ENCODE measurements around the gene TGFBI. TPM values are rescaled to one million over a fixed set of nuclear protein-coding genes. Genes with fewer than 3 reads are reported as not detected.
A peak's percentile ranks its signal among the peaks of the same experiment; 100 is the strongest.

The TGFBI gene
- total RNA-seq, 1 donor from 2014 or later: 43.2 TPM

- intact Hi-C loops (cut with DNase I): no loop called here
- H3K4me1 ChIP-seq: peaks cover 14% of the 10 kb centered on the region
- DNase-seq (ENCODE audit: extremely low spot score in 2 of 2): peak in 1 of 2 donors; percentile 67
- H3K27me3 ChIP-seq: no peaks in the 10 kb centered on the region
- no peak overlapping the region for H3K27ac ChIP-seq
- H3K36me3 ChIP-seq: no peaks in the 10 kb centered on the region
- H3K4me3 ChIP-seq: no peak overlapping the region
- H3K9me3 ChIP-seq: no peaks in the 10 kb centered on the region
- no peak for TF ChIP-seq POLR2A (IDR thresholded peaks at IDR 0.05)
- no peak for TF ChIP-seq POLR2AphosphoS5 (IDR thresholded peaks at IDR 0.05; ENCODE audit: insufficient read depth in 1 of 2, low read depth in 1 of 2)
- no peak for TF ChIP-seq CTCF (IDR thresholded peaks at IDR 0.05)
Observed at GRCh38 chr5:136007271-136007670, 21.5 kb upstream of the TGFBI start.

DNA sequence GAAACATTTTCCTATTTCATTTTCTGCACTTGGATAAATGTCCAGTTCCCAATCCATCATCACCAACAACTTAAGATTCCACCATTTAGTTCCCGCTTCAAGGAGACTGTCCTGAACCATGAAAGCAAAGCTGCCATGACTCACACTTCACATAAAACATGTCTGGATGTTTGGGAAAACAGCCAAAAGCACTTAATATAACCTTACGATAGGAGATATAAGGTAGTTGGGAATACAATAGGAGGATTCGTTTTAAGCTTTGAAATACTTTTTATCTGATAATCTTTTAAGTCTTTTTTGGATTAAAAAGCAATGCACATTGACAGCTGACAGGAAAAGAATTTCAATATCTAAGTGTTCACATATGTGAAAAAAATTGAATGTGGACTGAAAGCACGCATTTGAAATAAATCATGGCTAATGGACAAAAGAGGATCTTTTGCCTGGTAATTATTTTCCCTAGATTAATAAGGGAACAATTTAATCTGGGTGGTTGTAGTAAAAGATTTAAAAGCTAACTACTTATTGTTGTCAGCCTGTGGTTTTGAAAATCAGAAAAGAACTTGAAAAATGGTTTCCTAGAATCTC, 17.3 kb upstream of the TGFBI start:
- no peaks in the 10 kb centered on the region for H3K36me3 ChIP-seq
- no peaks in the 10 kb centered on the region for H3K9me3 ChIP-seq
- intact Hi-C loops (cut with DNase I): no loop called here
- no peak for DNase-seq (ENCODE audit: extremely low spot score in 2 of 2)
- no peak overlapping the region for H3K27ac ChIP-seq
- H3K27me3 ChIP-seq: no peaks in the 10 kb centered on the region
- peaks cover 26% of the 10 kb centered on the region for H3K4me1 ChIP-seq
- no peak overlapping the region for H3K4me3 ChIP-seq
- TF ChIP-seq POLR2A (IDR thresholded peaks at IDR 0.05): no peak
- no peak for TF ChIP-seq POLR2AphosphoS5 (IDR thresholded peaks at IDR 0.05; ENCODE audit: insufficient read depth in 1 of 2, low read depth in 1 of 2)
- no peak for TF ChIP-seq CTCF (IDR thresholded peaks at IDR 0.05)

GRCh38 chr5:136012041-136012804, 16.6 kb upstream of the TGFBI start:
- TF ChIP-seq POLR2AphosphoS5 (IDR thresholded peaks at IDR 0.05; ENCODE audit: insufficient read depth in 1 of 2, low read depth in 1 of 2): no peak
- TF ChIP-seq POLR2A (IDR thresholded peaks at IDR 0.05): no peak
- no peak for TF ChIP-seq CTCF (IDR thresholded peaks at IDR 0.05)

GRCh38 chr5:136013559-136013958, 15.2 kb upstream of the TGFBI start:
- TF ChIP-seq POLR2AphosphoS5 (IDR thresholded peaks at IDR 0.05; ENCODE audit: insufficient read depth in 1 of 2, low read depth in 1 of 2) (no peak), CTCF (IDR thresholded peaks at IDR 0.05) (no peak), POLR2A (IDR thresholded peaks at IDR 0.05) (no peak)
- intact Hi-C loops (cut with DNase I): no loop called here
- H3K27me3 ChIP-seq: no peaks in the 10 kb centered on the region
- H3K27ac ChIP-seq: no peak overlapping the region
- no peaks in the 10 kb centered on the region for H3K9me3 ChIP-seq
- DNase-seq (ENCODE audit: extremely low spot score in 2 of 2): no peak
- H3K4me1 ChIP-seq: peaks cover 26% of the 10 kb centered on the region
- H3K4me3 ChIP-seq: no peak overlapping the region
- no peaks in the 10 kb centered on the region for H3K36me3 ChIP-seq

More at GRCh38 chr5:136012041-136012804, 16.6 kb upstream of the TGFBI start:
- no peak overlapping the region for H3K4me3 ChIP-seq
- no peak for DNase-seq (ENCODE audit: extremely low spot score in 2 of 2)
- intact Hi-C loops (cut with DNase I): no loop called here
- H3K4me1 ChIP-seq: peaks cover 26% of the 10 kb centered on the region
- no peaks in the 10 kb centered on the region for H3K9me3 ChIP-seq
- no peaks in the 10 kb centered on the region for H3K27me3 ChIP-seq
- H3K36me3 ChIP-seq: no peaks in the 10 kb centered on the region
- no peak overlapping the region for H3K27ac ChIP-seq
